ENCODE data around the gene MRM2.
"Not testable (repeated sequence)": the region's sequence is repeated elsewhere in the genome, so short reads cannot be mapped to it uniquely, and the experiment has no call there.

MRM2 gene

DNA sequence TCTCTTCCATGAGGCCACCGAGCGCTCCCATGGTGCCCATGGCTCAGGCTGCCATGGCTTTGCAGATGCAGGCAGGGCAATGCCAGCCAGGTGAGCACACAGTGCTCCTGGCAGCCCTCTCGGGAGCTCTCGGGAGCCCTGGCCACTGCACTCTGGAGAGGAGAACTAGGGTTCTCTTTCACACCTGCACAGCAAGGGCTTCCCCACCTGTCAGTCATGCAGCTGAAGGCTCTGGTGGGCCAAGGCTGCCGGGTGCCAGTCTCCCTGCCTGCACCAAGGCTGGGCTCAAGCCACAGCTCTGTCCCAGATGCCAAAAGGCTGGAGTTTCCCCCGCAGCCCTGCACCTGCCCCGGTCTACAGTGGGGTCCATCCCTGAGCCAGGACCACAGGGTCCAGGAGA, 32.7 kb upstream of the MRM2 start:
- no peak overlapping the region for H3K27ac ChIP-seq
- TF ChIP-seq ZFX (IDR thresholded peaks at IDR 0.05), result no peak

- no peak overlapping the region for H3K27ac ChIP-seq
- TF ChIP-seq ZFX (IDR thresholded peaks at IDR 0.05), result no peak
- no peak for TF ChIP-seq CTCF (conservative IDR thresholded peaks at IDR 0.05)
Measured at GRCh38 chr7:2273866-2274265, 31.9 kb upstream of the MRM2 start.

DNA sequence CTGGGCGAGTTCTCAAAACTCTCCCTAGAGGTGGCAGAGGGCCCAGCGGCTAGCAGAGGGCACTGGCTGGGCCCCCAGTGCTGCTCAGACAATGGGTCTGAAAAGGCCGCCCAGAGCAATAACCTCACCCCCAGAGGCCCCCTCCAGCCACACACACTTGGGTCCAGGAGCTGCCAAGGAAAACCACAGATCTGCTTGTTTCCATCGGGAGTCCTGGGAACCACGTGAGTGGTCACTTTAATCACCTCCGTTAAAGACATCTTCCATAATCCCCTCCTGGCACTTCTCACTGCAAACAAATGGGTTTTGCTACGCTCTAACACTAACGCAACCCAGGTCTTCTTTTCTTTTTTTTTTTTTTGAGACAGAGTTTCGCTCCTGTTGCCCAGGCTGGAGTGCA, 30.0 kb upstream of the MRM2 start:
- H3K27ac ChIP-seq, result no peak overlapping the region
- TF ChIP-seq CTCF (conservative IDR thresholded peaks at IDR 0.05), result no peak
- TF ChIP-seq ZFX (IDR thresholded peaks at IDR 0.05), result no peak

GRCh38 chr7:2271273-2272026, 29.4 kb upstream of the MRM2 start:
- TF ChIP-seq ZFX (IDR thresholded peaks at IDR 0.05), result no peak
- no peak for TF ChIP-seq CTCF (conservative IDR thresholded peaks at IDR 0.05)

GRCh38 chr7:2270495-2270894, 28.5 kb upstream of the MRM2 start:
- H3K27ac ChIP-seq, result no peak overlapping the region
- TF ChIP-seq CTCF (conservative IDR thresholded peaks at IDR 0.05) (no peak), ZFX (IDR thresholded peaks at IDR 0.05) (no peak)

More at GRCh38 chr7:2271273-2272026, 29.4 kb upstream of the MRM2 start:
- H3K27ac ChIP-seq, result no peak overlapping the region

DNA sequence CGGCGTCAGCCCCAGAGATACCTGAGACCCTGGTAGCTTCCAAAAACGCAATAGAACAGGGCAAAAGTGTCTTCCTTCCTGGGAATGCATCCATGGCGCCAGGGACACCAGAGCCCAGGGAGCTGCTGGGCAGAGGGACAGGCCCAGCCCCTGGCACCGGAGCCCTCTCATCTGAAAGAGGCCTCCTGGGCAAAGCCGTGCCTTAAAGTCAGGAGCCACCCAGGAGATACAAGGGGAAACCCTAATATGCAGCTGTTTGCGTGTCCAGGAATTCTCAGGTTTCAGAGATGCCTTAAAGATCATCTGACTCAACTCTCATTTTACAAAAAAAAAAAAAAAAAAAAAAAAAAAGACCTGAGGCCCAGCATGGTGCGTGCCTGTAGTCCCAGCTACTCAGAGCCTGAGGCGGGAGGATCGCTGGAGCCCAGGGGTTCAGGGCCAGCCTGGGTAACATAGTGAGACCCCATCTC, 28.0 kb upstream of the MRM2 start:
- TF ChIP-seq CTCF (conservative IDR thresholded peaks at IDR 0.05) (no peak), ZFX (IDR thresholded peaks at IDR 0.05) (no peak)
- H3K27ac ChIP-seq, result no peak overlapping the region

DNA sequence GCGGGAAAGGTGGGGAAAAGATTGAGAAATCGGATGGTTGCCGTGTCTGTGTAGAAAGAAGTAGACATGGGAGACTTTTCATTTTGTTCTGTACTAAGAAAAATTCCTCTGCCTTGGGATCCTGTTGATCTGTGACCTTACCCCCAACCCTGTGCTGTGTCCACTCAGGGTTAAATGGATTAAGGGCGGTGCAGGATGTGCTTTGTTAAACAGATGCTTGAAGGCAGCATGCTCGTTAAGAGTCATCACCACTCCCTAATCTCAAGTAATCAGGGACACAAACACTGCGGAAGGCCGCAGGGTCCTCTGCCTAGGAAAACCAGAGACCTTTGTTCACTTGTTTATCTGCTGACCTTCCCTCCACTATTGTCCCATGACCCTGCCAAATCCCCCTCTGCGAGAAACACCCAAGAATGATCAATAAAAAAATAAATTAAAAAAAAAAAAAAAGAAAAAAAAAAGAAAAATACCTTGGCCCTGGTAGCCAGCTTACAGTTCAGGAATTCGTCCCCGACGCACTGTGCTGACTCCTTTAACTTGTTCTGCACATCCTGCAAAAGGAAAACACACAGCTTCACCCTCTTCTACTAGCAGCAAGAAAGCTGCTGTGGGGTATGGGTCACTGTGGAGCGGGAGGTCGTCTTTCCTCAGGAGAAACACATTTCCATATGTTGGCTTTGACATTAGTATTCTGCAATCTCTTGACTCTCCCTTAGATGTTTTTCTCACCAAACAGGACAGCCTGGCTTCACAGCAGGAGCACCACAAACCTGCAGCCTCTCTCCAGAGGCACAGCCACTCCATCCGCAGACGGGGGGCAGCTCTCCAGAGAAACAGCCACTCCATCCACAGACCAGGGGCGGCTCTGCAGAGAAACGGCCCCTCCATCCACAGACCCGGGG, 27.3 kb upstream of the MRM2 start:
- not testable (repeated sequence) for H3K27ac ChIP-seq

GRCh38 chr7:2266911-2267310, 24.9 kb upstream of the MRM2 start:
- TF ChIP-seq CTCF (conservative IDR thresholded peaks at IDR 0.05) (no peak), ZFX (IDR thresholded peaks at IDR 0.05) (no peak)
- no peak overlapping the region for H3K27ac ChIP-seq

All from C4-2B (cell line).